8988T (cell line): ENCODE results near the gene ARHGEF4.

Source experiments
- DNase-seq: peaks from one replicate; pipeline ENCODE4 v3.0.0; 2011

Gene ARHGEF4

DNA sequence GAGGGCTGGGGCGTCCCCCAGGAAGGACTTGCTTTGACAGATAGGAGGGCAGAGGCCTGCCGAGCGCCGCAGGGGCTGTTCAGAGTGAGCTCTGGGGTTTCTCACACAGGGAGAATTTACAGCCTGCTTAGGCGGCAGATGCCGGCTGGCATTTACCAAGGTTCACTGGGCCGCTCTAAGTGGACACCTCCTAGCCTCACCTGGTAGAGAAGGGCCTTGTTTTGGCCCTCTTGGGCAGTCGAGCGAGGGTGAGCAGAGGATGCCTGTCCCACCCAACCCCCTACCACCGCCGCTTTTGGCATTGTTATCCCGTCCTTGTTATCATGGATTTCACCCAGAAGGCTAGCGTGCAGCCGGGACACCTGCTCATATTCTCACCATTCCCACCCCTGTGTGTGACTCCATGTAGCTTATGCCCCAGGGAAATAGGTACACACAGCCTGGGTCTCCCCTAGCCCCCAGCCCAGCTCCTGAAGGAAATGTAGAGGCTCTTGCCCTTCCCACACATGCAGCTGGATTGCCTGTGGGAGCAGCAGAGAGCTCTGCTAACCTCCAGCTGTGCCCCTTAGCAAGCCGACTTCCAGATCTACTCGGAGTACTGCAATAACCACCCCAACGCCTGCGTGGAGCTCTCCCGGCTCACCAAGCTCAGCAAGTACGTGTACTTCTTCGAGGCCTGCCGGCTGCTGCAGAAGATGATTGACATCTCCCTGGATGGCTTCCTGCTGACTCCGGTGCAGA lies 204.1 kb downstream of the ARHGEF4 start:
- no peak for DNase-seq

DNA sequence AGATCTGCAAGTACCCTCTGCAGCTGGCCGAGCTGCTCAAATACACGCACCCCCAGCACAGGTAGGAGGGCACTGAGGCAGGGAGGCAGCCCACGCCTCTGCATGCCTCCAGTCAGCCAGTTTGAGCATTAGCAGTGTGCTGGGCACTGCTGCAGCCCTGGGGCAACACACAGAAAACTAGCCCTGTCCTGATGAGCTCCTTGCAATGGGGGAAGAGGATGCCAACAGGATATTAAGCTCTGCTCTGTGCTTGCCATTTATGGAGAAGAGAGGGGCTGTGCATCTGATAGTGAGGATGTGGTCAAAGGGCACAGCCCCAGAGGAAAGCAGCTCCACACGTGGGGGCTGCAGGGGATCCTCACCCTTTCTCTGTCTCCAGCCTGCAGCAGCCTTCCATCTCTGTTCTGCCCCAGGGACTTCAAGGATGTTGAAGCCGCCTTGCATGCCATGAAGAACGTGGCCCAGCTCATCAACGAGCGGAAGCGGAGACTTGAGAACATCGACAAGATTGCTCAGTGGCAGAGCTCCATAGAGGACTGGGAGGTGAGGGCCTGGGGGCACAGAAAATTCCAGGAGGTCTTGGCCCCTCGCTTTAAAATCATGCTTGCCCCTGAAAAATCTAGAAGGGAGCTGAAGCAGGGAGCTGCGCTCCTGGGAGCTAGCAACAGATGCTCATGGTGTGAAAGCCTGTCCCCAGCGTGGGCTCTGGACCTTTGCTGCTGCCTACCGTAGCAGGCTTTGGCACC lies 204.9 kb downstream of the ARHGEF4 start:
- DNase-seq, result no peak

DNA sequence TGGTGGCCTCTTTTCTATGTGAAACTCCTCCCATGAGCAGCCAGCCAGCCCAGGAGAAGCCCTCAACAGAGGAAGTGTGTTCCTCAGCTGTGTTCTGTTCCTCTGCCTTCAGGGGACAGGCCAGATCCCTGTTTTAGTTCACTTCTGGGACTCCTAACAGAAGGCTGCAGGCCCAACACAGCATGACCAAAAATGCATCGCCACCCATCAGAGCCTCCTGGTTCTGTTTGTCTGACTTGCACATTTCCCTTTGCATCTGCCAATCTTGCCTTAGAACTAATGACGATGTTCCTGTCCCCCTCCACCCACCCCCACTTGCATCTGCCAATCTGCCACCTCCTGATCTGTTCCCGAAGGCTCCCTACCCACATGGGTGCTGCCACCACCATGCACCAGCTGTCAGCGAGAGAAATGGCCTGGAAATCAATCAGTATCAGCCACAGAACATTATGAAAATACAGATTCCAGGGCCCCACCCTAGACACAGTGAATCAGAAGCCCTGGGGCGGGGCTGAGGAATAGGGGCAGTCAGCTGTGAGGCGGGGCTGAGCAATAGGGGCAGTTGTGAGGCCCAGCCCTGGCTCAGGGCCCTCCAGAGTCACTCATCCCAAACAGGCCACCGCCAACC lies 205.5 kb downstream of the ARHGEF4 start:
- DNase-seq, result no peak

DNA sequence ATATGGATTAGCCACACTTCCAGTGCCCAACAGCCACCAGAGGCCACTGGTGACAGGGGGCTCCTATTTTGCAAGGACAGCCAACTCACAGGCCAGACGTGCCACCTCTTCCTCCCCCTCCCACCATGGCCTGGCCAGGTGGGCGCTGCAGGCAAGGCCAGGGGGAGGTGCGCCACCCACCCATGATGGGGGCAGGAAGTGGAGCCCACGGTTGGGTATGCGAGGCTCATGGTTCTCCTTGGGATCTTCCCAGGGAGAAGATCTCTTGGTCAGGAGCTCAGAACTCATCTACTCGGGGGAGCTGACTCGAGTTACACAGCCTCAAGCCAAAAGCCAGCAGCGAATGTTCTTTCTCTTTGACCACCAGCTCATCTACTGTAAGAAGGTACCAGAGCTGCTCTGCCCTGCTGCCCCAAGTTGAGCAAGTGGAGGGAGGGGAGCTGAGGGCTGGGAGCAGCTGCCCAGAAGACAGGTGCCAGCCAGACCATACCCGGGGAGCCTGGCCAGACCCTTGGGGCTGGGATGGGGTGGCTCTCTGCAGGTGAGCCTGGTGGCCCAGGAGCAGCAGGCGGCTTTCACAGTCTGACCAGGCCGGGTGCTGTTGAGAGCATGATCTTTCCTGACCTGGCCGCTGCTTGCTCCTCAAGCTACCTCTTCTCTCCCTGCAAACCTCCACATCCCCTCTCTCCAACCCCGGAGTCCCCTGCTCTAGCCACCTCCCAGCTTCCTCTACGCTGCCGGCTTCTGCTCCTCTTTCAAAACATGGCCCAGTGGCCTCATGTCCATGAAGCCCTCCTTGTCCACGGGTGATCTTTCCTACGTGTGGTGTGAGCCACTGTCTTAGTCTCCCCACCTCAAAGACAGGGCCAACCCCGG lies 206.7 kb downstream of the ARHGEF4 start:
- no peak for DNase-seq

DNA sequence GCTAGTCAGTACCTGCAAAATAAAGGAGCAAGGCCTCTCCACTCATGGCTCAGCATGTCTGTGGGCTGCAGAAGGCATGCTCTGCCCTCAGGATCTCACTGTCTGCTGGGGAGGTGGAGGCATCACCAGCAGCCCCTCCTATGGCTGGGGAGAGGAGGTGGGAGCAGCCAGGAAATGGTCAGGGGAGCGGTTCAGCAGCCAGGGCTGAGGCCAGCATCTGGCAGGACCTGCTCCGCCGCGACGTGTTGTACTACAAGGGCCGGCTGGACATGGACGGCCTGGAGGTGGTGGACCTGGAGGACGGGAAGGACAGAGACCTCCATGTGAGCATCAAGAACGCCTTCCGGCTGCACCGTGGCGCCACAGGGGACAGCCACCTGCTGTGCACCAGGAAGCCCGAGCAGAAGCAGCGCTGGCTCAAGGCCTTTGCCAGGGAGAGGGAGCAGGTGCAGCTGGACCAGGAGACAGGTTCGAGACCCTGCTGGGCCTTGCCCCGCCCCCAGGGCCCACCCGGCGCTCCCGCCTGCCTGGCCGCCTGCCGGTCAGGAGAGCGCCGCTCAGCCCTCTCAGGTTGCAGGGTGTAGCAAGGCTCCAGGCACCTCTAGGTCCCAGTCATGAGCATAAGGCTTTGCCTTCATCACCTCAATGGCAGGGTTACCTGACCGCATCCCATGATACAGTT lies 207.5 kb downstream of the ARHGEF4 start:
- no peak for DNase-seq

DNA sequence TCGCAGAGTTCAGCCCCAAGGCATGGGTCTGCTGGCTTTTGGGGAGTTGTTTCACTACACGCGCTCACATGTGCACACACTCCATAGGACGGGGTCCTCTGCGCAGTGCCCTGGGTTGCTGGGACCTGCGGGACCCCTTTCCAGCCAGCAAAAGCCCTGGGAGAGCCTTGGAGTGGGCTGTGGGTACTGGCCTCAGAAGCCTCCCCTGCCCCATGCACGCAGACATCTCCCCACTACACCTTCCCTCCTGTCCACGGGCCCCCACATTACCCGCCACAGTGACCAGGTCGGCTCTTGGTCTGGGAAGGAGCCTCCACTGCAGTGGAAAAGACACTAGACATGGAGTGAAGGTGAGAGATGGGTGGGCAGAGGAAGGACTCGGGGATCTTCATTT lies 208.0 kb downstream of the ARHGEF4 start:
- DNase-seq, result no peak

DNA sequence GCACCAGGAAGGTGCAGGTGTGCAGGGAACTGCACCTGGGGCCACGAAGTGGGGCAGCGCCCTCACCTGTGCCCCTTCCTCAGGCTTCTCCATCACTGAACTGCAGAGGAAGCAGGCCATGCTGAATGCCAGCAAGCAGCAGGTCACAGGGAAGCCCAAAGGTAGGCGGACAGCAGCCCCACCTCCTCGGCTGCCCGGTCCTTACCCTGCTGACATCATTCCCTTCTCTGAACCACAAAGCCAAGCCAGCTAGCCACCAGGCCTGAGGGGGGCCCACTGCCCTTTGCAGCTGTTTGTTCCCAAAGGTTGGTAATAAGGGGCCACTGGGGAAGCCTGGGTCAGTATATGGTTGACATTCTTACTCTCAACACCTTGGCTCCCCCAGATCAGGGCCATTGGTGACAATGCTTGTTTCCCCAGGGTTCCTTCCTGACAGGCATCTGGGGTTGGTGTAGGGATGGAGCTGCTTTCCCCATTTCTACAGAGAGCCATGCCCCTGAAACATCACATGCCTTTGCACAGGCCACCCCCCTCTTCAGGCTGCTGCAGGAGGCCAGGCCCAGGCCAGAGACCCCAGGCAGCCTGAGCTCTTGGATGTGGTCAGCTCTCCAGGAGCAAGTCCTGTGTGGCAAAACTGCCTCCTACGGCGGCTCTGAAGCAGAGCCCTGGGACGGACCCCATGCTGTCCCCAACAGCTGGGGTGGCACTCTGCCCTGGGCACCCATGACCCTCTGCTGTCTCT lies 208.7 kb downstream of the ARHGEF4 start:
- no peak for DNase-seq

DNA sequence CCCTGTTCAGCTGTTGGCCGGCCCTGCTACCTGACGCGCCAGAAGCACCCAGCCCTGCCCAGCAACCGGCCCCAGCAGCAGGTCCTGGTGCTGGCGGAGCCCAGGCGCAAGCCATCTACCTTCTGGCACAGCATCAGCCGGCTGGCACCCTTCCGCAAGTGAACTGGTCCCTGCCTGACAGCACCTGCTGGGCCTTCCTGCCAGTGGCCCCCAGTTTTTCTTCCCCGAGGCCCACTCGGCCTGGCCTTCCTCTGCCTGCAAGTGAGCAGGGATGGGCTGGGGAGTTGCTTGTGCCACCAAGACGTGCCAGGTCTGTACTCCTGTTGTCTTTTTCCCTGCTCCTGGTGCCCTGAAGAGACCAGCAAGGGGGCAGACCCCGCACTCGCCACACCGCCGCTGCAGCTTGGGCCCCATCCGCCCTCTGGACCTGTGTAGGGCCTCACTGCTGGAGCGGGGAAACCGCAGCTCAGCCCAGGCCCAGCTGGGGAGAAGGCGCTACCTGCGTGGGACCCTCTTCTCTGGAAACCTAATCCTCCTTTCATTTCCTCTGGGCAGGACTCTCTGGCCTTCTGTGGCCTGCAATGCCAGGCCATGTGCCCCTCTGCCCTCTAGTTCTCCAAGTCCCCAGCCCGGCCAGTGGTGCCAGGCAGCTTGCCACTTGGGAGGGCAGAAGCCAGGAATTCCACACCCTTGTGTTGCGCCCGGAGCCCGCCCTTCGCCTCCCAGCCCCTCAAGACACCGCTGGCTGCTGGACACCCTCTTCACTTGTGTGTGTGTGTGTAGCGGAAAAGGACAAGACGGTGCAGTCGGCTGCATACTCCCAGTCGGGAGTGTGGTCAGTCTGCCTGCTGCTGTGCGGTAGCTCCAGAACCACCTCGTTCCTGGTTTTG lies 209.6 kb downstream of the ARHGEF4 start:
- DNase-seq, result no peak

DNA sequence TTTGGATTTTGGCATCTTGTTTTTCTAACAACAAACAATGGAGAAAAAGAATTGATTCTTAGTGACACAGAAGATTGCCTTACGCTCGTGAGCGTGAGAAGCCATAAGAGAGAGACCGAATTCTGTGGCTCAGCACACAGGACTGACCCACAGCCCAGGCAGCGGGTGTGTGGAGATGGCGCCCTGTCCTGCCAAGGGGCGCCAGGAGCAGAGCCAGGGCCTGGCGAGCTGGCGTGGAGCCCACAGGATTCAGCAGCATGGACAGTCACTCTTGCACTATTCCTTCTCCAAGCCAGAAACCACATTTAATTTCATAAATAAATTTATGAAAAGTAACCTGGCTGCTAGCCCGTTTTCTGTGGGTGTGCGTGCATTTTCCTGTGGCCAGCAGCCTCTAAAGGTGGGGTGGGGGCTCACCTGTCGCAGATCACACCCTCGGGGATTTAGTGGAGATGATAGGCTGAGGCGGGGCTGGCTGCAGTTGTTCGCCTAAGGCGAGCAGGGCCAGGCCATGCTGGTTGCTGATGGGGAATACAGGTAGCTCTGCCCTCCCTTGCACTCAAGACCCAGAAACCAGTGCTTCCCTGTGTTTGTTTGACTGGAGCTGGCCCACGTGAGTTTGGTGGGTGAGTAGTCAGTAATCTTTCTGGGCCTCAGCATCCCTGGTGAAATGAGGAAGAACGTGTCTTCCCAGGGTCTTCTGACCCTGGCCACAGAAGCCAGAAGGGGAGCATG lies 210.4 kb downstream of the ARHGEF4 start:
- DNase-seq, result no peak

DNA sequence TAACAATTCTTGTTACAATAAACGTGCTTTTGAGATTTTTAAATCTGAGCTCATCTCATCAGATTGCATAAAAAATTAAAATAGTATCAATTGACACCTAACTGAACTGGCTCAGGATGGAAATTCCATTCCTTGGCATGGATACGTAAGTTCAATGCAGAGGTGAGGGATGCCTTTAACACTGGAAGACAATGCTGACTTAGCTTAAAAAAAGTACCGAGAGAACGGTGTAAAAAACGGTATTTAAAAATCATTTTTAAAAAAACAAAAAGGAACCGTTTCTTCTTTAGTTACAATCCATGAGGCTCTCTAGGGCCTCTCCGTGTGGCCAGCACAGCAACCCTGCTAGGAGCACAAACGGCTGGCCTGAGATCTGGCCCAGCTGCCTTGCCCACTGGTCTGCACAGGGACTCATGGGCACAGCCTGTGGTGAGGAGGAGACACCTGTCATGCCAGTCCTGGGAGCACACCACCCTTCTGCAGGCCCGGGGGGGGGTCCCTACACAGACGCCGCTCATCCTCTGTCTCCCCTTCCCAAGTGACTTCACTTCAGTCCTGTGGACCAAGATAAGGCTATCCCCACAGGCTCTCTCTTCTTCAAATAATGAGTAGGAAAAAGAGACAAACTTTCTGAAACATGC lies 211.3 kb downstream of the ARHGEF4 start:
- no peak for DNase-seq

DNA sequence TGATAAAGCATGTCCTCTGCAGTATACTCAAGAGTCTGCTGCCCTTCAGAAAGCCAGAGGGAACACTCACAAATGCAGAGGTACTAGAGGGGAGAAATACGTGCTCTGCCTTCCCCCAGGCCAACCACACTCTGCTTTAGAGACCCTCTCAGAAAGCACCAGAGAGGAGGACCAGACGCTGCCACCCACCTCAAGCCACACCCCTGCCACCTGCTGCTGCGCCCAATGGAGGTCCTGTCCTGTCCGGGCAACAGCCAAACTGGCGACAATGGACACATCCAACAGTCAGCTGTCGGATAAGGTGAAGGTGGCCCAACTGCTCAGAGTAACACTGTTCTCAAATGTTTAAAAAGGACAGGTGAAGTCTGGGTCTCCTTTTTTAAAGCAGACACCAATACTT lies 211.9 kb downstream of the ARHGEF4 start:
- no peak for DNase-seq

DNA sequence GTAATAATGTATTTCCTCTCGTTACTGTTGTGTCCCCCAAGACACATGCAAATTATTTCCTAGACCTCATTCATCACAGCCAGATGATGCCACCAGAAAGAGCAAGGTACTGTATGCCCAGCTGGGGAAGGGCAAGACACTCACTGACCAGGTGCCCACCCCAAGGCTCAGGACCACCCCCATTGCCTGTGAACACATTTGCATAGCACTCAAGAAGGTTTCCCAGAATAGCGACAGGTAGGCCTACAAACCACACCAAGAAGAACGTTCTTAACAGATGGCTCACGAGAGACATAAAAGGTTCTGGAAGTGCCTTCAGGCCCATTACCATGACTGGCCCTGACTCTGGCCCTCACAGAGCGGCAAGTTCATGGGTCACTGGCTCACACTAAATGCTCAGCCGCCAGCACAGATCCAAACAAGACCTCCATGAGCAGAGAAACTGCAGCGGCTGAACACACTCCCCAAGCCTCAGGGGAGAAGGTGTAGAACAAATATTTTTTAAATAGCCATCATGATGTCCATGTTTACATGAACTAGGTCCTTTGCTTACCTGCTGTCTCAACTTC lies 212.5 kb downstream of the ARHGEF4 start:
- DNase-seq, result no peak

DNA sequence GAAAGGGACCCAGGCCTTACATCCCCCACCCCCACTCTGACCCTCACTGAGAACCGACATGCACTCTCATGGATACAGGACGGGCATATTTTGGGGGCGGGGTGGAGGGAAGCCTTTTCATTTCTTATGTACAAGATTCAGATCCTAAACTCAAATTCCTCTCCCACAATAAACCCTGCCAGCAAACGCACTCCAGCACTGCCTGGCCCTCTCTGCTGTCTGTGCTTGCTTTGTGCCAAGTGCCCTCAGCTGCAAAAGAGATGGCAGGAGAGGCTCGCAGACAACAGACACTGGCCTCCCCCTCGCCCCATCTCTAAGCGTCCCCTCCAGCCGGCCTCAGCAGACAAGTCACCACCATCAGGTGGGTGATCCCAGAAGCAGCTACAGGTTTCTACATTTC lies 214.2 kb downstream of the ARHGEF4 start:
- DNase-seq, result no peak

DNA sequence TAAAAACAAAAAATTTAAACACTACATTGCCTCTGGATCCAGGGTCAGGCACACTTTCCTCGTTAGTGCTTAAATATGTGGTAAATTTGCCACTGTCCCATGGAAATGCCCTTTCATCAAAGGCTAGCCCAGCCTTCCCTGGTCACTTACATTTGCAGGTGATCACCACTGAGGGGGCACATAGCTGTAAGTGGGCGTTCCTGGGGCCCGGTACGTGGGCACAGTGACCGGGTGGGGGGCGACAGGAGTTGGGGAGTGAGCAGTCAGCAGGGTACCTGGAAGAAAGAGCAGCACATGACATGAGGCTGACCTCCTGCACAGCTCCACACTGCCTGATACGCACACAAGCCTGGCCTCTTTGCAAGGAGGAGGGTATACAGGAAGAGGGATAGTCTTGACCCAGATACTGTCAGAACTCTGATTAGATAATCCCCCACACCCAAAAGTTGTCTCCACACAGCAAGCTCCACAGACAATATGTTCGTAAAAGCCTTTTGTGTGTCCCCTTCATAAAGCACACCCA lies 216.1 kb downstream of the ARHGEF4 start:
- DNase-seq, result no peak

DNA sequence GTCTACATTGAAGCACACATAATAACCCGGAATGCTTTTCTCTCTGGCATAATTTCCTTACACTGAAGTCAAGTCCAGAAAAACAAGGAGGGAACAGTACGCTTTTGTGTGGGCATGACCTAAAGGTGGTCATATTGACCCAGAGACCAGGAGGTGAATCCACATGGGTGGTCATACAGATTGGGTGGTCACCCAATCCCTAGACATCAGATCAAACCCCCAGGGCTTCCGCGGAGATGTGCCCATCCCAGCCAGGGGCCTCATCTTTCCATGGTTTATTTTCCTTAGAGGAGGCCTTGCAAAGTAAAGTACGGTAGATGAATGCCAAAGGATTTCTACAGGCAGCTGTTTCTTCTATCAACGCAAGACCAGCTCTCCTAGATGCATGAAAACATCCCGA lies 217.8 kb downstream of the ARHGEF4 start:
- no peak for DNase-seq

DNA sequence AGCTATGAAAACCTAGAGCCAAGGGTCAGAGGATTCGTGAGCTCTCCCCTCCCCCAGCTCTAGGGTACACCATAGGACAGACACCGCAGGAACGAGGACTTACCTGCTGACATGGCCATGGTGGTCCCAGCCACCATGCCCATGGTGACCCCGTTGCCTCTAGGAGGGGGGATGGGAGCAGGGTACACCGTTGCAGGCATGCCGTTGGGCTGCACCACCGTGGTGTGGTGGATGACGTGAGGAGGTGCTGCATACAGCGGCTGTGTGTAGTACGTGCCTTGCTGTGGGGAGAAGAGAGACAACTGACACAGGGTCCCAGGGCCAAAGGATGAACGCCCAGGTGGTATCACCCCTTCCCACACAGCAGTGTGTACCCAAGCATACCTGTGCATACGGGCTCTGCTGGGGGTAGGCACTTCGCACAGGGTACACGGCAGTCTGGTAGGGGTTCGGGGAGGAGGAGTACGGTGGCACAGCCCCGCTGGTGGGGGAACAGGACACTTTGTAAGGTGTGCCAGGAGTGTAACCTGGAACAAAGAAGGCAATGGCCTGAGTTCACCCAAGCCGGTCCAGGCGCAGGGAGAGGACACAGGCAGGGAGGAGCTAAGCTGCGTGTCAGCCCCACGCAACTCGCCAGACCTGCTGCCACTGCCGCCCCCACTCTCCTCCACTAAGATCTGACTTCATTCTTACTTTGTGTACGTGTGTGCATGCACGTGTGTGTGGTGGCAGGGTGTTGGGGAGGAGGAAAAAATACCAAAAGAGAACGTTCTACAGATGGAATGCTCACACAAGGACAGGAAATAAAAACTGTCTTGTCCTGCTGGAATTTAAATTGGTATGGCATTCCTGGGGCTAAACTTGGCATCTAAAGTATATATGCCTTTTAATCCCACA lies 218.7 kb downstream of the ARHGEF4 start:
- no peak for DNase-seq

DNA sequence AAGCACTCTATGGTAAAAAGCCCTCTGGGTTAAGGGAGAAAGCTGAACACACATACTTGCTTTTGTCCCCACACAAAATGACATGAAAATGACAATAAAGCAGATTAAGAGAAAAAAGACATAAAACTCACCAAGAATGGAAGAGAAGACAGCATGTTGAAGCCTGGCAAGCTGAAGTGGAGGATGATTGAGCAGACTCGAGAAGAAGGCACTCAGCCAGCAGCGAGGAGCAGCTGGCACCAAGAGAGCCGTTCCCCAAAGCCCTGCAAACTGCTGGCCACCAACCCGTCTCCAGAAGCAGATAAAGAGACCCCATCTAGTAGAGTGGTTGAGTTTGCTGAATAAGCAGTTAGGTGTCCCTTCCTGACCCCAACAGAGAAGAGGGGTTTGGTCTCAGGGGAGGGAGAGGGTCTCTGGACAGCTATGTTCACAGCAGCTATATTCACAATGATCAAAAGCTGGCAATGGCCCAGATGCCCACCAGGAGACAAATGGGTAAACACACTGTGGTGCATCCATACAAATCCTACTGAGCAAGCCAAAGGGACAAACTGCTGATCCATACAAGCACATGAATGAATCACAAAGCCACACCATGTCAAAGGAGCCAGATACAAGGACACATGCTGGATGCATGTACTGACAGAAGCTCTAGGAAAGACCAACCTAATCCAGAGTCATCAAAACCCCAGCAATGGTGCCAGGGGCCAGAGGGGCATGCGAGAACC lies 219.7 kb downstream of the ARHGEF4 start:
- DNase-seq, result no peak
